ENCODE data around the gene RAP1GAP2.
"Not testable (repeated sequence)": the region's sequence is repeated elsewhere in the genome, so short reads cannot be mapped to it uniquely, and the experiment has no call there.

The RAP1GAP2 gene

DNA sequence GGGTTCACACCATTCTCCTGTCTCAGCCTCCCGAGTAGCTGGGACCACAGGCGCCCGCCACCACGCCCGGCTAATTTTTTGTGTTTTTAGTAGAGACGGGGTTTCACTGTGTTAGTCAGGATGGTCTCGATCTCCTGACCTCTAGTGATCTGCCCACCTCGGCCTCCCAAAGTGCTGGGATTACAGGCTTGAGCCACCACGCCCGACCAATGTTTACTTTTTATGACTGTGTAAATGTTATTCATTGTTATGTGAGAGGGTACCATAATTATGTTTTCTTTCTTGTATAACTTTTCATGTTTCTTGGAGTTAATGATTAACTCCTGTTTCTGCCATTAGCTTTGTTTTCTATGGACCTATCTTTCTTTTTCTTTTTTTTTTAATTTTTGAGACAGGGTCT is 94.5 kb downstream of the RAP1GAP2 start:
- DNase-seq = not testable (repeated sequence)

DNA sequence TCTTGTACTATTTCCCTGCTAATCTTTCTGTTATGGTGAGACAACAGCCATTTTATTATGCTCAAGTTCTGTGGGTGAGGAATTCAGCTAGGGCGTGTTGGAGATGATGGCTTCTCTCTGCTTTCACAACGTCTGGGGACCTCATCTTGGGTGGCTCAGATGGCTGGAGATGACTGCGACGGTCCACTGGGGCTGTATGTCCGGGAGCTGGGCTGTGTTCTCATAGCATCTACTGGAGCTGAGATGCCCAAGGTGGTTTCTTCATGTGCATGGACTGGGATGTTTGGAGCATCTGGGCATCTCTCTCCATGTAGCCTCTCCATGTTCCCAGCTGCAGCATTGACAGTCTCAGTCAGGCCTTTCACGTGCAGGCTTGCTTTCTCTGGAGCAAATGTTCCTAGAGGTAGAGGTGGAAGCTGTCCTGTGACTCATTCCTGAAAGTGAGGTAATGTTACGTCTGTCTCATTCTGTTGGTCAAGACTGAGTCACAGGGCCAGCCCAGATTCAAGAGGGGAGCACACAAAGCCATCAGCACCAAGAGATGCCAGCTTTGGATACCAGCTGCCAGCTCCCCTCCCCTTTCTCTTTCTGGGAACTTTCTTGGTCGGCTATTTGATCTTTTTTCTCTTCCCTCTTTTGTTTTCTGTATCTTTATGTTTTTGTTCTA is 96.2 kb downstream of the RAP1GAP2 start:
- no peak for DNase-seq

DNA sequence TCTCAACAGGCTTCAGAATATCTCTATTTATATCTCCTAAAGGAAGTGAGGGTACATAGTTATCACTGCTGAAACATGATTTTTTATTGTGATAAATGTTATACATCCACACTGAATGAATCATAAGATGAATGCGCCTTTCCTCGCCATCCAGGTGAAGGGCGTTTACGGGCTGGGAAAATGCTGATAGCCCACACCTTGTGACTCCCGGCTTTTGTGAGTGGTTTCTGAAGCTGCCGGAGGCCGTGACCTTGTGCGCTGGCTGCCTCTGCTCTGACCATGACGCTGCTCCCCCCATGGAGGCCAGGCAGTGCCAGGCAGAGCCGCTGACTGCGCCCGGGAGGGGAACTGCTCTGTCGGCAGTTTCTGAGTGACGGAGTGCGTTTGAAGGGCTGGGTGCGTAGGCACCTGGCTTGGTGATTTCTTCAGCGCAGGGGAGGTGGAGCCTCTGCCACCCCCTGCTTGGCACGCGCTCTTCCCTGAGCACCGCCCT is 97.2 kb downstream of the RAP1GAP2 start:
- no peak for DNase-seq

DNA sequence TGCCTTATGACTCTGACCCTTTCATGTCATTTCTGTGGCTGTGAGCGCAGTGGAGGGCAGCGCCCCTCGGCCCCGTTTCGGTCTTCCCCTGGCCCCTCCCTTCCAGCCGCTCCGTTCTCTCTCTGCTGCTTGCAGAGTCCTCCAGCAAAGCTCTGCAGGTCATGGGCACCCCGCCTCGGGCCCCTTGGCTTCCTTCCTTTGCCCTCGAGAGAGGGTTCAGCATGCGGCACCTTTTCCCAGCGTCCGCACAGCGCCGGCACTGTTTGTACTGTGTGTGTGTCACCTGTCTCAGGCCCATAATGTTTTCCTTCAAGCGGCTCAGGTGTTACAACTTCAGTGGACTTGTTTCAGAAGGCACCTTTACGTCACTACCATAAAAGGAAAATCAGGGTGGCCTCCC is 98.5 kb downstream of the RAP1GAP2 start:
- no peak for DNase-seq

DNA sequence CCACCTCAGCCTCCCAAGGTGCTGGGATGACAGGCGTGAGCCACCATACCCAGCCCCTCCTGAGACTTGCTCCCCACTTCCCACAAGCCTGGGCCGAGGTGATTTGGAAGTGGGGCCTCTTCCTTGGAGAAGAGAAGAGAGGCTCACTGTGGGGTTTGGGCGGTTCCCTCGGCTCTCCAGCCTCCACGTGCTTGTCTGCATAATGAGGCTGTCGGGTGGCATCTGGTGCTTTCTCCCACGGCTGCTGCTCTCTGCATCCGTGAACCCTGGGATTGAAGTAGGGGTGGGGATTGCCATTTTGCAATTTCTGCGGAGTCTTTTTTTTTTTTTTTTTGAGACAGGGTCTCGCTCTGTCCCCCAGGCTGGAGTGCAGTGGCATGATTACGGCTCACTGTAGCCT is 101.4 kb downstream of the RAP1GAP2 start:
- no peak for DNase-seq

DNA sequence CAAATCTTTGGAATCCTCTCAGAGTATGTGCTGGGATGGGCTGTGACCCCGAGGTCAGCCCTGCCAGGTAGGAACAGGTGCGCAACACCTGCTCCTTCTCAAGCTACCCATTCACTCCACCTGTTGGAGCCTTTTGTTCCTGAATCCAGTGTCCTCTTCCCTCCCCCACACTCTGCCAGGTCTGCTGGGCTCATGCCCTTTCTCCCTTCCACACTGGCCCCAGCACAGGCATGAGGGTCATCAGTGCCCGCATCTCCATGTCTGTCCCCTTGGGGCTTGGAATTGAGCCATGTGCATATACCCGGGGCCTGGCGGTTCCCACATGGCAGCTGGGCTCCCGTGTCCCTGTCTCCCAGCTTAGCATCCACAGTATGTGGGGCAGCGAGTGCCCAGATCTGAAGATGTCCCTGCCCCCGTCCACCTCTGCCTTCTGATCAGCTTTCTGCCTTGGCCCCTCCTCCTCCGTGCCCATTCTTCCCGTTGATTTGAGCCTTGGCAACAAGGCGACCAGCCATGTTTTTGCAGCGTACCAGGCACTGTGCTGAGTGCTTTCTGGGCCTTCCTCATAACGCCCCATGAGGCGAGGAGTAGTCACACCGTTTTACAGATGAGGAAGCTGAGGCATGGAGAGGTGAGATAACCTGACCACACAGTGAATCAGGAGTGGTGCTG is 102.2 kb downstream of the RAP1GAP2 start:
- no peak for DNase-seq

DNA sequence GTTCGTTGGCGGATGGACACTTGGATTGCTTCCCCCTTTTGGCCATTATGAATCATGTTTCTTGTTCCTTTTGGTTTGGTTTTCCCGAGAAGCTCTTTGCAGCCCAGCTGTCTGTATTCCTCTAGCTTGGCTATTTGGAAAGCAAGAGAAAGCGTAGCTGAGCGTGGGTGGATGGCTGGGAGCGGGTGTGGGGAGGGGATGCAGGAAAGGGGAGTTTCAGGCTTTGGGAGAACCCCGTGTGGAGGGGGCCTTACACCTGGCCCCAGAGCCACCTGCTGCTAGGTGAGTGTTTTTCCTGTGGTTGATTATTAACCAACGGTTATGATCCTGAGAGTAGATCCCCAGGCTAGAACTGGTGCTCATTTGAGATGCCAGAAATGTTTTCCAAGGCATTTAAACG is 103.7 kb downstream of the RAP1GAP2 start:
- no peak for DNase-seq

DNA sequence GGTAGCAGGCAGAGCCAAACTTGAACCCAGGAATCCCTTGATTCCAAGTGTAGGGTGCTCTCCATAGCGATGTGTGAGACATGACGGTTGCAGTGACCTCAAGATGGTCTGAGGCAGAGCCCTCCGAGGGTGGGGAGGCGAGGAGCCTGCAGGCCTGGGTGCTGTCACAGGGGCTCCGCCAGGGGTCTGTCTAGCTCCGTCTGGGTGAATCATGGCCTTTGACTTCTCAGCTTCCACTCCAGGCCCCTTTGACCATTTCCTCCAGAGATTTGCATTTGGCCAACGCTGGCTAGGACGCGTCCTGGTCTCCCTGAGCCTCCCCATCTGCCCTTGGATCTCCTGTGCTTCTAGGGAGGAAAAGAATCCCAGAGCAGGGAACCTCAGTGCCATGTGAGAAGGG is 104.6 kb downstream of the RAP1GAP2 start:
- DNase-seq = no peak

DNA sequence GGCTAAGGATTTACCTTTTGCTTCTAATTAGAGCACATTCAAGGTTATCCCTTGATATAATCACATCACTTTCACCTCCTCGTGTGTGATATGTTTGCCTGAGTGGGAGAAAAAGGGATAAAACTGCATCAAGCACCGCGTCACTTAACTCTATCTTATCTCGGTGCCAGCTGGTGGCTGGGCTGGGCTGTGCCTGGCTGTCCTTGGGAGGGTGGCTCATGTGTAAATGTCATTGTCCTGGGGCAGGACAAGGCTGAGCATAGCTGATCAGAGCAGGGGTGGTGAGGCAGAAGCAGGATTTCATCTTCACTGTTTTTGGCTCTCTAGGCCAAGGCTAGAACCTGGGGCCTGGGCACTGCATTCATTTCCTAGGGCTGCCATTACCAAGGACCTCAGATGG is 105.3 kb downstream of the RAP1GAP2 start:
- DNase-seq = no peak

DNA sequence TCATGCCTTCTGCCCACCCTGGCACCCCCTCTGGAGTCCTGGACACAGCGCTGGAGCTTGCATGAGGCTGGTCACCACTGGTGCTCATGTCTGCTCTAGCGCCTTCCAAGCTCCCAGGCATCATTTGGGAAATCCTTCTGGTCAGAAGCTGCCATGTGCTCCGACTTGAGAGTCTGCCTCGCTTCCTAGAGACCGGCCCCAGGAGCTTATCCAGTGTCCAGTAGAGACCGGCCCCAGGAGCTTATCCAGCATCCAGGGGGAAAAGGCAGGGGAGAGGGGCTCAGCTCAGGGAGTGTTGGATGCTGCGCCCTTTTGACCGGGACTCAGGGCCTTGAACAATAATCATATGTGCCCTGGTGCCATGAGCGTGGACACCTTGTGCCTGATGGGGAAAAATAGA is 106.3 kb downstream of the RAP1GAP2 start:
- no peak for DNase-seq

DNA sequence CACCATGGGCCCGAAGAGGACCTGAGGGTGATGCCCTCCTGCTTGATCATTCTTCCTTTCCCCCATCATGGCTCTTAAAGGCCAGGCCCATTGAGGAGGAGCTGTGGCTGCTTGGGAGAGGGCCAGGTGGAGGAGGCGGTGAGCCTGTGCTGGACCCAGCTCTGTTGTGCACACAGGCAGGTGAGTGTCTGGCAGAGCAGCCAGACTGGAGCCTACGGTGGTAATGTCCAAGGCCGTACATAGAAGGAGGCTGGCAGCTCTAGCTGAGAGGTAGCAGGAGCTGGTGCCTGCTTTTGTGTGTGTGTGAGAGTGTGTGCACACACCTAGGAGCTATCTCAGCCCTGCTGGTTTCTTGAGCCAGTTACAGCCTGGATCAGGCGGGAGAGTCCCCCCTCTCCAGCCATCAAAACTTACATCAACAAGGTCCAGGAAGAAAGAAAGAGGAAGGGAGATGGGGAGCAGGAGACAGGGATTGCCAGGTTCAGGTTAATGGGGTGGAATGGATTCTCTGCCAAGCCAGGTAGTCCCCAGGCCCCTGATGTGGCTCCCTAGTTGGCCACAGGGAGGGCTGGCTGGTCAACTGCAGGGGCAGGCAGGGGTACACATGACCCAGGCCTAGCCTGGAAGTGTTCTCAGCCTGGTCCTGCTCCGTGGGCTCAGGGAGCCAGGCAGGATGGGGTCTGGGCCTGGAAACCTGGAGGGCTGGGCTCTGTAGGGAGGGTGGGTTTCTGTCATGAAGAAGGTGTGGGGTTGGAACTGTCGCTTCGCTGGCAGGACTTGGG is 107.1 kb downstream of the RAP1GAP2 start:
- no peak for DNase-seq

DNA sequence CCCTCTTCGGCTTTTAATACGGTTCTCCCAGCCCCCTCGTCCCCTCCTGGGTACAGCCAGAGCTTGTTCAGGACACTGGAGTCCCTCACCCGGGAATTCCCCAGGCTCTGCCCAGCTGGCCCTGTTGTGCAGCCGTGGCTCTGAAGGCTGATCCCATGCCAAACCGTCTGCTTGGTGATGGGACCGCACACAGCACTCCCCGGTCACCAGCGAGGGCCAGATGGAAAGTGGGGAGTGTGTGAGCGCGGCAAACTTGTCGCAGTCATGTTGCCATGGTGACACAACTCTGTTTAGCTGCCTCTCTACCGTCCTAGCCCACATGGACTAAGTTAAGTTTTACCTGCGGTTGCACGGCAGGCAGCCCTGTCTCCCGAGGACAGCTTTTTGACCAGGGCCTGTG is 107.9 kb downstream of the RAP1GAP2 start:
- no peak for DNase-seq

DNA sequence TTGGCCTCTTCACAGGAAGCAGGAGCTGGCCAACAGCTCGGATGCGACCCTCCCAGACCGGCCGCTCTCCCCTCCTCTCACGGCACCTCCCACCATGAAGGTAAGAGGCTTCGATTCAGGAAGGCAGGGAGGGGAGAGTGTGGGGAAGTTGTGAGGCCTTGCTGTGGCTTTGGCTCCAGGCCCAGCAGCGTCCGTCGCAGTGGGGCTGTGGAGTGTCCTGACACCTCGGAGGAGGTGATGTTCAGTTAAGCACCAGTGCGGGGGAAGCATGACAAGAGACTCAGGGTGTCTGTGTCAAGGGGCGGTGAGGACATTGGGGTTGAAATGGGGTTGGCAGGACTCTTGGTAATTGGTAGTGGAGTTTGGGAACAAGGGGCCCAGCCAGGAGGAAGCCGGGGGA is 109.0 kb downstream of the RAP1GAP2 start:
- no peak for DNase-seq

DNA sequence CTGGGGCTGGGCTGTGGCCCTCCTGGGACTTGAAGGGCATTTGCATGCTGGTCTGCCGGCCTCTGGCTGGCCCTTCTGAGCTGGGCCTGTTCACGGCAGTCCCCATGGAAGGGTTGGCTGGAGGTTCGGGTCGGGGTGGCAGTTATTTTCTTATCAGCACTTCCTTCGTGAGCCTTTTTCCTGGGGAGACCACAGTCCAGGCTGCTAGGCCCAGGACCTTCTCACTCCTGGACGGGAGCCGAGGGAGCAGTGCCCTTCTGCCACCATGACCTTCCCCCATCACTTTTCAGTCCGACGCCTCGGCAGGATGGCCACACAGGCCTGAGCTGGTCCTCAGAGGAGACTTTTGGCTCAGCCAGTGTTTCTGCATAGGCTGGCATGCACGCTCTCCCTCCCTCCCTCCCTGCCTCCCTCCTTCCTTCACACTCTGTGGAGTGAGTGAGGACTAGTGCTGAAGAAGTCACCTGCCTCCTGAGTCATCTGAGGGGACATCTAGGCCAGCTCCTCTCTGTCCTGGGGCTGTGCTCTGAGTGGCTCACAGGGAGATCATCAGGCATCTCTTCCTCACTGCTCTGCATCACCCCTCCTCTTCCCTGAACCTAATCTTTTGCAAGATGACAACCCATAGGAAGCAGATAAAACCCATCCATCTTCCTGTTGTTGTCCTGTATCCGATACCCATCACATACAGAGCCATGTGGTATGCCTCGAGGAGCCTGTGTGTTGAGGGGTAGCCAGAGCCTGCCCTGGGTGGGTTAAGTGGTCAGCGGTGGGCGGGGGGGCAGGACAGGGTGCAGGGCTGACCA is 109.7 kb downstream of the RAP1GAP2 start:
- no peak for DNase-seq

DNA sequence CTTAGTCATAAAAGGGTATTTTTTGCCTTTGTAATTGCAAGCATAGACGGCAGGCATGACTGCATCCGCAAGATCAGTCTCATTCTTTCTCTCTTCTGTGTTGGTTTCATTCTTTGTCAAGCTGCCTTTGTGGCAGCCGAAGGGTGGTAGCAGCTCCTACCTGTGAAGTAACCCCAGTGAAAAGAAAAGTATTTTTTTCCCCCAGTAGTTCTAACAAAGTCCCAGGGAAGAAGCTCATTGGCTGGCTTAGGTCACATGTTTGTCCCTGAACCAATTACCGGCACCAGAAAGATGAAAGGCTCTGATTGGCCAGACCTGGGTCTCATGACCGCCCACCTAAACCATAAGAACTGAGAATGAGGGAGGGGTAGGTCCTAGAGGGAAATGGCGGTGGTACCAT is 110.7 kb downstream of the RAP1GAP2 start:
- no peak for DNase-seq

DNA sequence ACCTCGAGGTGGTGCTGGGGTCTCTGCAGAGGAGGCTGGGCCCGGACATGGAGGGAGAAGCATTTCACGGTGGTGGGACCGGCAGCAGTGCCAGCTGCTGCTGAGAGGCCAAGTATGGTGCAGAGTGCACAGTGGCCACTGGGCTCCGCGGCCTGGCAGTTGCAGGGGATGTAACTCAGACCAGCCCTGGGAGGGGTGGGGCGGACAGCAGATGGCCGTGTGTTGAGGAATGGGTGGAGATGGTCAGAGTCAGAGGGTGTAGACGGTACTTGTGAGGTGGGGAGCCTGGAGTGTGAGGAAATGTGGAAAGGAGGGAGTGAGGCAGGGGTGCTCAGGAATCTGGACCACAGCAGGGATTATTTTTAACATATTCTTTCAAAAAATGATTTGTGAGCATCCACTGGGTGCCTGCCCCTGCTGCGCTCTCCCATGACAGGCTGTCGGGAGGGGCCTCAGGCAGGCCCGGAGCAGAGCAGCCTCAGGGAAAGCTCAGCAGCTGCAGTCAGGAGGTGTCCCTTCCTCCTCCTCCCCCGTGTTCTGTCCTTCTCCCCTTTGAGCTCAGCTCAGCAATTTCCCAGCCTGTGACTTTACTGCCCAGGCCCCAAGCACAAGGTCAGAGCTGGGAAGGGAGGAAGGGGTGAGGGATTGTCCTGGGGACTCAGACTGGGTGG is 113.1 kb downstream of the RAP1GAP2 start:
- no peak for DNase-seq

DNA sequence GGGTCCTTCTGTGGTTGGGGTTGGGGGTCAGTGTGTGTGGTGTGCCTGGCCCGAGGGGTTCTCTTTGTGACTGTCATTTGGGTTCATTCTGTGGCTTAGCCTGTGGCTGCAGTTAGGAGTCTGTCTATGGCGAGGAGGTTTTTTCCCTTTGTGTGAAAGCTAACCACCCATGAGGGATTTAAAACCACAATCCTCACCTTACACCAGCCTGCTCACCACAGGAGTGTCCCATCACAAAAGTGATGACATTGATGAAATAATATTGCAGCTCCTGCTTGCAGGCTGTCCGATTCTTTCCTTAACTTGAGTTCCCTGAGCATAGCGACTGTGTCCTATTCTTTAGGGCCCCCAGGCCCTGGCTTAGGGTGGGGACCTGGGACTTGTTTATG is 113.6 kb downstream of the RAP1GAP2 start:
- DNase-seq = no peak

DNA sequence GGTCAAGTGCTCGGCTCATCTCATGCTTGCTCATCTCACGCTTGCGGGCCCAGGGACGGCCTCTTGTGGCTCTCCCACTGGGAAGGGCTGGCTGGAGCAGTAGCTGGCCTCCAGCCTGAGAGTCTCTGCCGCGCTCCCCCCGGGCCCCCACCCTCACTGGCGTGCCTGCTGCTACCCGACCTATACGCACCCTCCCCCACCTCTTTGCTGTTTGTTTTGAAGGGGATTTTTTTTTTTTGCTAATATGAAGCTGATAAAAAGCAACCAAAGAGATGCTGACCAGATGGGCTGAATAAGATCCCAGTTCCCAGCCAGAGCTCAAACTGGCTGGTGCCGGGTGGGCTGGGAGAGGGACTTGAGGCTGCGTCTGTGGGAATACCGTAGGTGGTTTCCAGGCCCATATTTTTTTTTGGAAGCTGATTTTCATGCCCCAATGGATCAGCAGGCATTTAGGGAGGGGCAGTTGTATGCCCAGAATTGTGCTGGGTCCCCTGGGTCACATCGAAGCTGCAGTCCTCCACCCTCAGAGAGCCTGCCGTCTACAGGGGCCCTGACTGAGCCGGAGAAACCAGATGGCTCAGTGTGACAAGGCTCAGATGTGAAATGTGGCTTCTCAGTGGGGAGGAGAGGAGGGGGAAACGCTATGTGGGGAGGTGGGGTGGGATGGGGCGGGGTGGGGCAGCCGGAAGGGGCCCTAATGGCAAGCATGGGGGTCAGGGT is 115.0 kb downstream of the RAP1GAP2 start:
- no peak for DNase-seq

DNA sequence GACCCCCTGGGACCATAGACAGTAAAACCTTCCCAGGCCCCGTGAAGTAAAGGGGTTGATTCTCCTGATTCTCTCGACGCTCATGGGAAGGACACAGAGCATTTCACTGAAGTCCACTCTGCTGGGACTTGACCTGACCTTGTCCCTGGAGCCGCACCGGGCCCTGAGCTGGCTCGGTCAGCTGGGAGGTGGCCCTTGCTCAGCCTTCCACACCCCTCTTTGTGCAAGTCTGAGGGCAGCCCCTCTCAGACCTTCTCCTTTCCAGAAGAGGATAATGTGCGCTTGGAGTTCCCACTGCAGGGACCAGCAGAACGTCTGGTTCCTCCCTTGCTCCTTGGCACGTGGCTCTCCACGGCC is 115.5 kb downstream of the RAP1GAP2 start:
- no peak for DNase-seq

DNA sequence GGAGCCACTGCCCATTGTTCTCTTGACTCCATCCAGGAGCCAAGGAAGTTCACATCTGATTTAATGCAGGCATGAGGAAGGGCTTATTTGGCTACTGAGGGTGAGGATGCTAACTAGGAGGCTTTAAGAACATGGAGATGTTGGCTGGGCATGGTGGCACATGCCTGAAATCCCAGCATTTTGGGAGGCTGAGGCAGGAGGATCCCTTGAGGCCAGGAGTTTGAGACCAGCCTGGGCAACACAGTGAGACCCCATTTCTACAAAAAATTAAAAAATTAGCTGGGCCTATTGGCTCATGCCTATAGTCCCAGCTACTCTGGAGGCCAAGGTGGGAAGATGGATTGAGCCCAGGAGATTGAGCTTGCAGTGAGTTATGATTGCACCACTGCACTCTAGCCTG is 116.5 kb downstream of the RAP1GAP2 start:
- no peak for DNase-seq

DNA sequence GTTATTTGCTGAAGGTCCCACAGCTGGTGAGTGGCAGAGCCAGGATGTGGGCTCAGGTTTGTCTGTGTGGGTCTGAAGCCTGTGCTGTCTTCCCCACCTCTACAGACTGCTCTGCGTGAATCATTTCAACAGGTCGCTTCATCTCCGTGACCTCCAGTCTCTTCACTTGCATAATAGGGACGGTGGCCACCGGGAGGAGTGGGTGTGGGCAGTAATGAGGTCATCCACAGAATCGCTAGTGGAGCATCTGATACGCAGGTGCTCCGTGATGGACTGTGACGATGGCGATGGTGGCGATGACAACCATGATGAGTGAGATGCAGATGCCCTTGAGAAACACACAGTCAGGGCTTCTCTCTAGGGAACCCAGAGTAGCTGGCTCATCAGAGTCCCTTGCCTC is 120.2 kb downstream of the RAP1GAP2 start:
- no peak for DNase-seq

DNA sequence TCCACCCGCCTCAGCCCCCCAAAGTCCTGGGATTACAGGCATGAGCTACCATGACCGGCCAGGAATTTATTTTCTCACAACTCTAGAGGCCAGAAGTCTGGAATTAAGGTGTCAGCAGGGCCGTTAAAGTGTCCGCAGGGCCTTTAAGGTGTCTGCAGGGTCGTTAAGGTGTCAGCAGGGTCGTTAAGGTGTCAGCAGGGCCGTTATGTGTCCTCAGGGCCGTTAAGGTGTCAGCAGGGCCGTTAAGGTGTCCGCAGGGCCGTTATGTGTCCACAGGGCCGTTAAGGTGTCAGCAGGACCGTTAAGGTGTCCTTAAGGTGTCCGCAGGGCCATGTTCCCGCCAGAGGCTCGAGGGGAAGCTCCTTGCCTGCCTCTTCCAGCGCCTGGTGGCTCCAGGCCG is 125.2 kb downstream of the RAP1GAP2 start:
- DNase-seq = no peak

Data from NCI-H1048 (cell line).